Activated CD4-positive, alpha-beta T cell treated with anti-CD3 and anti-CD28 coated beads, Interleukin-2, amount 10 ng/mL, durations not matched to agents 24 days and 14 days (primary cell): Measurements from ENCODE around the gene EPM2AIP1. TPM values are rescaled to one million over a fixed set of nuclear protein-coding genes. Genes with fewer than 3 reads are reported as not detected.
"Not testable (repeated sequence)": the region's sequence is repeated elsewhere in the genome, so short reads cannot be mapped to it uniquely, and the experiment has no call there.

Experiments used
- DNase-seq: peaks from one replicate; pipeline ENCODE4 v3.0.0; 2022
- H3K27ac Mint-ChIP-seq: one replicate; pipeline ENCODE4 v1.8.0; 2022; ENCODE audit warnings: mild to moderate bottlenecking, mixed read lengths
- H3K27me3 Mint-ChIP-seq: one replicate; pipeline ENCODE4 v1.8.0; 2022; ENCODE audit warnings: mixed read lengths
- H3K36me3 Mint-ChIP-seq: one replicate; pipeline ENCODE4 v1.8.0; 2022; ENCODE audit warnings: low read depth, mild to moderate bottlenecking, mixed read lengths
- H3K4me1 Mint-ChIP-seq: one replicate; pipeline ENCODE4 v1.8.0; 2021; ENCODE audit warnings: mixed read lengths
- H3K4me3 Mint-ChIP-seq: one replicate; pipeline ENCODE4 v1.8.0; 2022; ENCODE audit warnings: mild to moderate bottlenecking, moderate library complexity, mixed read lengths
- H3K9me3 Mint-ChIP-seq: one replicate; pipeline ENCODE4 v1.8.0; 2021; ENCODE audit warnings: mixed read lengths
- intact Hi-C: fragments of 100-400 bp; cut with micrococcal nuclease; formaldehyde crosslinking; loops from one replicate; pipeline ENCODE4 v1.15.1; 2023
- total RNA-seq: library from RNA; stranded (reverse); gene quantifications from 2 replicates; pipeline ENCODE4 v1.2.3, GENCODE V29; 2022

The EPM2AIP1 gene
- total RNA-seq, 1 donor from 2014 or later, result 15.8 TPM

DNA sequence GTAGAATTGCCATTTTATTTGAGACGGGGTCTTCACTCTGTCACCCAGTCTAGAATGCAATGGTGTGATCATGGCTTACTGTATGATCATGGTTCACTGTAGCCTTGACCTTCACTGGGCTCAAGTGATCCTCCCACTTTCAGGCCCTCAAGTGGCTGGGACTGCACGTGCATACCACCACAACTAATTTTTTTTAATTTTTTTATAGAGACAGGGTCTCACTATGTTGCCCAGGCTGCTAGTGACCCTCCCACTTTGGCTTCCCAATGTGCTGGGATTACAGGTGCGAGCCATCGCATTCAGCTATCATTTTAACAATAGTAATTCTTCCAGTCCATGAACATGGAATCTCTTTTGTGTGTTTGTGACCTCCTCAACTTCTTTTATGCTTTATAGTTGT, 11.9 kb downstream of the EPM2AIP1 start:
- Mint-ChIP-seq H3K4me3 (no peak overlapping the region), H3K27ac (no peak overlapping the region), H3K27me3 (no peaks in the 10 kb centered on the region), H3K4me1 (peaks cover 2% of the 10 kb centered on the region), H3K36me3 (peaks cover 69% of the 10 kb centered on the region), H3K9me3 (peaks cover 14% of the 10 kb centered on the region)
- DNase-seq, result no peak
- intact Hi-C loops, result no loop called here

DNA sequence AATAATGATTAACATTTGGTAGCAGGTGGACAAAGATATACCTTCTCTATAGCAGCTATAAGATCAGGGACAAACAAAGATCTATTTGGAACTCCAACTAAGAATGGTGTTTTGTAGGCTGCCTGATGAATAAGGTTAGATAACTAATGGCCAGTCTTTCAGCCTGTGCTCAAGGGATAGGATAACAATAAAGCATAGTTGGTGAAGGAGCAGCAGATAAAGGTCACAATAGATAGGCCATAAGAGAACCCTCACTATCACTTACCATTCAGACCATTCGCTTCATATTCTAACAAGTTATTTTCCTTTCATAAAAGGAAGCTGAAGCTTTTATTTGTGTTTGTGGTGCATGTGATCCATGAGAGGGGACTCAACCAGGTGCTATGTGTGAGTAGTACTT, 19.8 kb downstream of the EPM2AIP1 start:
- peaks cover 23% of the 10 kb centered on the region for H3K36me3 Mint-ChIP-seq
- H3K27me3 Mint-ChIP-seq, result no peaks in the 10 kb centered on the region
- intact Hi-C loops, result no loop called here
- no peak overlapping the region for H3K4me3 Mint-ChIP-seq
- H3K4me1 Mint-ChIP-seq, result peaks cover 23% of the 10 kb centered on the region
- no peak overlapping the region for H3K27ac Mint-ChIP-seq
- DNase-seq, result no peak
- peaks cover 4% of the 10 kb centered on the region for H3K9me3 Mint-ChIP-seq

DNA sequence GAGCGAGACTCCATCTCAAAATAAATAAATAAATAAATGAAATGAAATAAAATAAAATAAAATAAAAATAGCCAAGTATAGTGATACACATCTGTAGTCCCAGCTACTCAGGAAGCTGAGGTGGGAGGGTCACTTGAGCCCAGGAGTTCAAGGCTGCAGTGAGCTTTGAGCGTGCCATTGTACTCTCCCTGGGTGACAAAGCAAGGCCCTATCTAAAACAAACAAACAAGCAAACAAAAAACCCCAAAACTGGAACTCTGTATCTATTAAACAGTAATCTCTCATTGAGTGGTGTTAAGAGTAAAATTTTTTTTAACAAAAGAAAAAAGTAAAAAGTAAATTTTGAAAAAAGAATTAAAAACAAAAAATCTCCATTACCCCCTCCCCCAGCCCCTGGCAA, 20.8 kb downstream of the EPM2AIP1 start:
- H3K4me1 Mint-ChIP-seq, result peaks cover 23% of the 10 kb centered on the region
- H3K27ac Mint-ChIP-seq, result no peak overlapping the region
- no peak overlapping the region for H3K4me3 Mint-ChIP-seq
- intact Hi-C loops, result no loop called here
- H3K9me3 Mint-ChIP-seq, result peaks cover 4% of the 10 kb centered on the region
- no peaks in the 10 kb centered on the region for H3K27me3 Mint-ChIP-seq
- peaks cover 21% of the 10 kb centered on the region for H3K36me3 Mint-ChIP-seq
- DNase-seq, result no peak

DNA sequence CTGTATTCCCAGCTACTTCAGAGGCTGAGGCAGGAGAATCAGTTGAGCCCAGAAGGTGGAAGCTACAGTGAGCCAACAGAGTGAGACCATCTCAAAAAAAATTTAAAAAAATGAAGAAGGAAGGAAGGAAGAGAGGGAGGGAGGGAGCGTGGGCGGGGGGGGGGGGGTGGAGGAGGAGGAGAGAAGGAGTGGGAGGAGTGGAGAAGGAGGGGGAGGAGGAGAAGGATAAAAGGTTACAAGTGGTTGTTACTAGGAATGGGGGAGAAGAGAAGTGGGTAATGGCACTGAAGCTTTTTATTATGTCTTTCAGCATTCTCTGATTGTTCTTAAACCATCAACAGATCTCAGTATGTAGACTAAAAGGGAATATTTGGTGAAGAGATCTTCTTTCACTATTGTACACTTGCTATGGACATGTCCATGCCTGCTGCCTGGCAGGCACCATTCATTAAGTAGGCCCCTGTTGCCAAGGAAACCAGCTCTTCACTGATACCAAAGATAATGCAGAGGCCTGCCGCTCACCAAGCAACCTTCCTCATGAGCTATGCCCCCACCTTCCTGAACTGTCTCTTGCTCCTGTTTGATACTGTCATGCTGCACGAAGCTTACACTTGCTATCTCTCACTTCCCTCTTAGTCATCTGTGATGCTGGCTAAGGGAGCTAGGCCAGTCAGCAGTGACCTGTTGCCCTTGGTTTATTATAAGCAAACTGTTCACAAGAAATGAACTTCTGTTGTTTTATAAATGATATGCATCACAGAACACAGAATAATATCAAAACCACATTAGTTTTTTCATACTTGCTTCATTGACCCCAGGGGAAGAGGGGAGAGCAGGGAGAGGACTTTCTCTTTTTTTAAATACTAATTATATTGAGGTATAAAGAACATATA, 23.1 kb downstream of the EPM2AIP1 start:
- H3K9me3 Mint-ChIP-seq, result peaks cover 4% of the 10 kb centered on the region
- peak; percentile 81 for DNase-seq
- peak overlapping the region; percentile 21 for H3K4me3 Mint-ChIP-seq
- peaks cover 23% of the 10 kb centered on the region for H3K4me1 Mint-ChIP-seq
- intact Hi-C loops, result no loop called here
- H3K27me3 Mint-ChIP-seq, result no peaks in the 10 kb centered on the region
- peak overlapping the region; percentile 71 for H3K27ac Mint-ChIP-seq
- peaks cover 9% of the 10 kb centered on the region for H3K36me3 Mint-ChIP-seq

DNA sequence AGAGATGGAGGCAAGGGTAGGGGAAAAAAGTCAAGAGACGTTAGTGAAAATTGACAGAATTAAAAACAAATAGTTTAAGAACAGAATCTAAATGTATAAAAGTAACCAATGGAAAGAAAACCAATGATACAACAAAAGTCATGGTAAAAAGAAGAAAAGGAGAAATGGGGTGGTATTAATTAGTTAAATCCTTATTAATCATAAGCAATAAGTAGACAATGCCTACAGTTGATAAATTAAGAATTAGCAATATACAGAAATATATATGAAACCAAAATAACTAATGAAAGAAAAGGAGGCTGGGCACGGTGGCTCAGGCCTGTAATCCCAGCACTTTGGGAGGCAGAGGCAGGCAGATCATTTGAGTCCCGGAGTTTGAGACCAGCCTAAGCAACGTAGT, 23.8 kb downstream of the EPM2AIP1 start:
- intact Hi-C loops, result no loop called here
- no peak for DNase-seq
- H3K9me3 Mint-ChIP-seq, result peaks cover 4% of the 10 kb centered on the region
- no peak overlapping the region for H3K4me3 Mint-ChIP-seq
- peaks cover 7% of the 10 kb centered on the region for H3K36me3 Mint-ChIP-seq
- no peaks in the 10 kb centered on the region for H3K27me3 Mint-ChIP-seq
- peak overlapping the region; percentile 64 for H3K27ac Mint-ChIP-seq
- peaks cover 22% of the 10 kb centered on the region for H3K4me1 Mint-ChIP-seq

DNA sequence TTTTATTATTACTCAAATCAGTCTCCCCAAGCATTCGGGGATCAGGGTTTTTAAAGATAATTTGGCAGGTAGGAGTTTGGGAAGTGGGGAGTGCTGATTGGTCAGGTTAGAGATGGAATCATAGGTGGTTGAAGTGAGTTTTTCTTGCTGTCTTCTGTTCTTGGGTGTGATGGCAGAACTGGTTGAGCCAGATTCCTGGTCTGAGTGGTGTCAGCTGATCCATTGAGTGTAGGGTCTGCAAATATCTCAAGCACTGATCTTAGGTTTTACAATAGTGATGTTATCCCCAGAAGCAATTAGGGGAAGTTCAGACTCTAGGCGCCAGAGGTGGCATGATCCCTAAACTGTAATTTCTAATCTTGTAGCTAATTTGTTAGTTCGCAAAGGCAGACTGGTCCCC, 27.5 kb downstream of the EPM2AIP1 start:
- intact Hi-C loops, result no loop called here
- peaks cover 8% of the 10 kb centered on the region for H3K4me1 Mint-ChIP-seq
- no peaks in the 10 kb centered on the region for H3K9me3 Mint-ChIP-seq

DNA sequence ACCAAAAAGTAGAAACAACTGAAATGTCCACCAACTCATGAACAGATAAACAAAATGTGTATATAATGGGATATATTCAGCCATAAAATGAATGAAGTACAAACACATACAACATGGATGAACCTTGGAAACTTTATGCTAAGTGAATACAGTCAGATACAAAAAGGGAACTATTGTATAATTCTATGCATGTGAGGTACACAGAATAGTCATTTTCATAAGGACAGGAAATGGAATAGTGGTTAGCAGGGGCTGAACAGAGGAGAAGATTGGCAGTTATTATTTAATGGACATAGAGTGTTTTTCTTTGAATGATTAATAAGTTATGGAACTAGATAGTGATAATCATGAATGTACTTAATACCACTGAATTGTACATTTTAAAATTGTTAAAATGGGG, 28.1 kb downstream of the EPM2AIP1 start:
- Mint-ChIP-seq H3K27me3 (no peaks in the 10 kb centered on the region), H3K27ac (no peak overlapping the region), H3K9me3 (no peaks in the 10 kb centered on the region), H3K36me3 (no peaks in the 10 kb centered on the region), H3K4me1 (peaks cover 4% of the 10 kb centered on the region), H3K4me3 (no peak overlapping the region)
- intact Hi-C loops, result loop anchor here (5.0 kb wide), 1 partner anchor 998 kb away; no protein-coding TSS in a partner anchor
- no peak for DNase-seq

More for the DNA sequence above, 27.5 kb downstream of the EPM2AIP1 start:
- no peak for DNase-seq
- Mint-ChIP-seq H3K27me3 (no peaks in the 10 kb centered on the region), H3K36me3 (no peaks in the 10 kb centered on the region), H3K4me3 (no peak overlapping the region), H3K27ac (no peak overlapping the region)

DNA sequence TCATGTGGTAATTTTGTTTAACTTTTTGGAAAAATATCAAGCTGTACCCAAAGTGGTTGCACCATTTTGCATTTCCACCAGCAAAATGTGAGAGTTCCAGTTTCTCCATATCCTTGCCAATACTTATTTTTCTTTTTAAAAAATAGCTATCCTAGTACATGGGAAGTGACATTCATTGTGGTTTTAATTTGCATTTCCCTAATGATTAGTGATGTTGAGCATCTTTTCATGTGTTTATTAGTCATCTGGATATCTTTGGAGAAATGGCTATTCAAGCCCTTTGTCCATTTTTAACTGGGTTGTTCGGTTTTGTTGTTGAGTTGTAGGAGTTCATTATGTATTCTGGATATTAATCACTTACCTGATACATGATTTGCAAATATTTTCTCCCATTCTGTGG, 28.6 kb downstream of the EPM2AIP1 start:
- H3K27ac Mint-ChIP-seq, result no peak overlapping the region
- intact Hi-C loops, result loop anchor here (5.0 kb wide), 1 partner anchor 997 kb away; no protein-coding TSS in a partner anchor
- no peaks in the 10 kb centered on the region for H3K36me3 Mint-ChIP-seq
- peaks cover 1% of the 10 kb centered on the region for H3K4me1 Mint-ChIP-seq
- no peaks in the 10 kb centered on the region for H3K9me3 Mint-ChIP-seq
- no peaks in the 10 kb centered on the region for H3K27me3 Mint-ChIP-seq
- H3K4me3 Mint-ChIP-seq, result no peak overlapping the region
- no peak for DNase-seq

DNA sequence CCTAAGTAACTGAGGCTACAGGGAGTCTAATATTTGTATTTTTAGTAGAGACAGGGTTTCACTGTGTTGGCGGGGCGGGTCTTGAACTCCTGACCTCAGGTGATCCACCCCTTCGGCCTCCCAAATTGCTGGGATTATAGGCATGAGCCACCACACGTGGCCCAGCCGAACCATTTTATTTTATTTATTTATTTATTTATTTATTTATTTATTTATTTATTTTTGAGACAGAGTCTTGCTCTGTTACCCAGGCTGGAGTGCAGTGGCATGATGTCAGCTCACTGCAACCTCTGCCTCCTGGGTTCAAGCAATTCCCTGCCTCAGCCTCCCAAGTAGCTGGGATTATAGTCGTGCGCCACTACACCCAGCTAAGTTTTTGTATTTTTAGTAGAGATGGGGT, 29.9 kb downstream of the EPM2AIP1 start:
- not testable (repeated sequence) for H3K9me3 Mint-ChIP-seq, H3K4me3 Mint-ChIP-seq, DNase-seq, H3K27ac Mint-ChIP-seq, H3K27me3 Mint-ChIP-seq, H3K36me3 Mint-ChIP-seq, H3K4me1 Mint-ChIP-seq
- intact Hi-C loops, result loop anchor here (5.0 kb wide), 1 partner anchor 996 kb away; no protein-coding TSS in a partner anchor

DNA sequence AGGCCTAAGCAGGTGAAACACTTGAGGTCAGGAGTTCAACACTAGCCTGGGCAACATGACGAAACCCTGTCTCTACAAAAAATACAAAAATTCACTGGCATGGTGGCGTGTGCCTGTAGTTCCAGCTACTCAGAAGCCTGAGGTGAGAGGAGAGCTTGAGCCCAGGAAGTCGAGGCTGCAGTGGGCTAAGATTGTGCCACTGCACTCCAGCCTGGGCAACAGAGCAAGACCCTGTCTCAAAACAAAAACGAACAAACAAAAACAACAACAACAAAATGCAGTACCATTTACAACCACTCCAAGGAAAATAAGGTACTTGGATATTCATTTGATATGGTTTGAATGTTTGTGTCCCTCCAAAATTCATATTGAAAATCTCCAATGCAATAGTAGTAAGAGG, 32.4 kb downstream of the EPM2AIP1 start:
- Mint-ChIP-seq H3K4me1 (peaks cover 7% of the 10 kb centered on the region), H3K36me3 (no peaks in the 10 kb centered on the region), H3K9me3 (no peaks in the 10 kb centered on the region), H3K27me3 (no peaks in the 10 kb centered on the region), H3K4me3 (no peak overlapping the region), H3K27ac (no peak overlapping the region)
- intact Hi-C loops, result loop anchor here (5.0 kb wide), 1 partner anchor 993 kb away; no protein-coding TSS in a partner anchor
- no peak for DNase-seq

DNA sequence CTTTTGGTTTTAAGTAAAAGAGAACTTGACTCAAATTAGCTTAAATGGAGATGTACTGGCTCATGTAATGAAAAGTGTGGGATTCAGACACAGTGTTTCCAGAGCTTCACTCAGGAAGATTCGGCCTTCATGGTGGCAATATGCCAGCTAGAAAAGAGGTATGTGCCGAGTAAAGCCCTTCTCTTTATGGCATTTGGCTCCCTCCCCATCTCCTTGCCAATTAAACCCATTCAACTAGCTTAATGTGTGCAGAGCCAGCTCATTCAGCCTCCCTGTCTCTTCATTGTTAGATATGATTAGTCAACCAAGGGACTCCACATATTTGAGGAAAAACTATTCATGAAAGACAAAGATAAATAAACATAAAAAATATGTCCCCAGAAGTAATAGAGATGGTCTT, 33.1 kb downstream of the EPM2AIP1 start:
- Mint-ChIP-seq H3K4me1 (peaks cover 7% of the 10 kb centered on the region), H3K9me3 (no peaks in the 10 kb centered on the region), H3K27me3 (peaks cover 2% of the 10 kb centered on the region), H3K4me3 (no peak overlapping the region), H3K27ac (no peak overlapping the region), H3K36me3 (no peaks in the 10 kb centered on the region)
- DNase-seq, result no peak
- intact Hi-C loops, result loop anchor here (2.0 to 5.0 kb wide), 5 partner anchors 51 to 993 kb away; no protein-coding TSS in a partner anchor

DNA sequence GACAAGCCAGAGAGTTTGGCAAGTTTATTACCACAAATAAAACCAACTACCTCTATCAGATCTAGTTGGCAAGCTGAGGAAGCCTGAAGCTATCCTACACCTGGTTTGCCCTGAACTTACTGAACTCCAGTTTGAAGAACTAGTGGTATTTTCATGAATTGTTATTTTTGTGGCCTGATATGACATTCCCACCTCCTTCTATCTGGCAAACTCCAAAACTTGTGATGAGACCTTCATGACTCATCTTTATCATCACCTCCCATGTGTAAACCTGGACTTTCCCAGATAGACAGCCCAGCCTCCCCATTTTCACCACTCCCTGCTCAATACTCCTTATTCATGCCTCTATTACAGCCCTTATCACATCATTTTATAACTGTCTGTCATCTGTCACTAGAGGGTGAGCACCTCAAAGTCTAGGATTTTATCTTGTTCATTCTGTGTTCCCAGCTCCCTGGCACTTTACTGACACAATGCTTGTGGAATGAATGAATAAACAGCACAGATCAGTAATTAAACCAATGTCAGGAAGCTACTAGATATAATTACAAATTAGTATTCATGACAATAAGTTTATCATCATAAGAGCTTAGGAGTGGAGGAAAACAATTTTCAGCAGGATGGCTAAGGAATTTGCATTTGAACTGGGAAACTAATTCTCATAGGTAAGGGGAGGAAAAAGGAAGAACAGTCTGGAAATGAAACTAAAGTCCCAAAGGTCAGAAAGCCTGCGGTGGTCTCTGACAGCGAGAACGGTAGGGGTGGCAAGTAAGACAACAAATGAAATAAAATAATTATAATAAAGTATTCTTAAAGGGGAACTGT, 34.9 kb downstream of the EPM2AIP1 start:
- no peaks in the 10 kb centered on the region for H3K9me3 Mint-ChIP-seq
- peak overlapping the region; percentile 6 for H3K4me3 Mint-ChIP-seq
- intact Hi-C loops, result loop anchor here (1.0 to 2.0 kb wide), 8 partner anchors 13 to 229 kb away; partner anchors contain the start of gene TRANK1
- peak overlapping the region; percentile 58 for H3K27ac Mint-ChIP-seq
- peaks cover 4% of the 10 kb centered on the region for H3K27me3 Mint-ChIP-seq
- H3K4me1 Mint-ChIP-seq, result peaks cover 7% of the 10 kb centered on the region
- no peaks in the 10 kb centered on the region for H3K36me3 Mint-ChIP-seq
- DNase-seq, result no peak

DNA sequence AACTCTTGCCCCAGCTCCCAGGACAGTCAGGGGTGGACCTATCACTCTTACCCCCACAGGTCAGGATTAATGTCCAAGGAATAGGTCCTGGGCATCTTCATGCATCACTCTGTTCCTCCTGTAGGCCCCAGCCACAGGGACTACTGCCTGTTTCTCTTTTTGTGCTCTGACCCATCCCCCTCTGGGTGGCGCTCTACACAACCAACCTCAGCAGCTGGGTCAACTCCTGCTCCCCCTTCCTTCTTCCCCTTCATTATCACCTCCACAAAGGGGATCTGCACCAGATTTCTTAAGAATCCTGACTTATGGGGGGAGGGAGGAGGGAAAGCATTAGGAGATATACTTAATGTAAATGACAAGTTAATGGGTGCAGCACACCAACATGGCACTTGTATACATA, 35.9 kb downstream of the EPM2AIP1 start:
- intact Hi-C loops, result no loop called here
- Mint-ChIP-seq H3K36me3 (no peaks in the 10 kb centered on the region), H3K9me3 (no peaks in the 10 kb centered on the region), H3K4me1 (peaks cover 7% of the 10 kb centered on the region), H3K27ac (no peak overlapping the region), H3K4me3 (no peak overlapping the region), H3K27me3 (peaks cover 11% of the 10 kb centered on the region)
- DNase-seq, result no peak

DNA sequence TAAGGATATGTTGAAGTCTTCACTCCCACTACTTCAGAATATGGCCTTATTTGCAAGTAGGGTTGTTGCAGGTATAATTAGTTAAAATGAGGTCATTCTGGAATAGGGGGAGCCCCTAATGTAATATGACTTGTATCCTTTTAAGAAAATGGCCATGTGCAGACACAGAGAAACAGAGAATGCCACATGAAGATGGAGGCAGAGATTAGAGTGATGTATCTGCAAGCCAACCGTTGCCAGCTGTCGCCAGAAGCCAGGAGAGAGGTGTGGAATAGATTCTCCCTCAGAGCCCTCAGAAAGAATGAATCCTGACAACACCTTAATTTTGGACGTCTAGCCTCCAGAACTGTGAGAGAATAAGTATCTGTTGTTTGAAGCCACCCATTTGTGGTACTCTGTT, 36.8 kb downstream of the EPM2AIP1 start:
- Mint-ChIP-seq H3K36me3 (no peaks in the 10 kb centered on the region), H3K4me1 (peaks cover 7% of the 10 kb centered on the region), H3K4me3 (no peak overlapping the region), H3K27me3 (peaks cover 11% of the 10 kb centered on the region), H3K27ac (no peak overlapping the region), H3K9me3 (no peaks in the 10 kb centered on the region)
- intact Hi-C loops, result no loop called here
- no peak for DNase-seq
